HS-27A (cell line): ENCODE results near the gene SETD5.
"Not testable (repeated sequence)": the region's sequence is repeated elsewhere in the genome, so short reads cannot be mapped to it uniquely, and the experiment has no call there.

ENCODE experiments used
- DNase-seq: peaks from one replicate; pipeline ENCODE4 v3.0.0-alpha.2; 2012; ENCODE audit warnings: low read depth, missing footprints

The SETD5 gene

GRCh38 chr3:9467451-9467850 lies 70.0 kb downstream of the SETD5 start:
- no peak for DNase-seq

GRCh38 chr3:9468460-9468859 lies 71.0 kb downstream of the SETD5 start:
- DNase-seq: no peak

GRCh38 chr3:9469986-9470385 lies 72.6 kb downstream of the SETD5 start:
- no peak for DNase-seq

- DNase-seq: no peak
Measured at GRCh38 chr3:9473496-9474065, 76.2 kb downstream of the SETD5 start.

- no peak for DNase-seq
Measured at GRCh38 chr3:9474482-9474881, 77.1 kb downstream of the SETD5 start.

- DNase-seq: no peak
Measured at GRCh38 chr3:9476935-9477334, 79.5 kb downstream of the SETD5 start.

- DNase-seq: no peak
Measured at GRCh38 chr3:9480265-9480664, 82.8 kb downstream of the SETD5 start.

GRCh38 chr3:9485248-9485647 lies 87.8 kb downstream of the SETD5 start:
- no peak for DNase-seq

- DNase-seq: no peak
Measured at GRCh38 chr3:9491506-9491905, 94.1 kb downstream of the SETD5 start.

GRCh38 chr3:9494036-9494435 lies 96.6 kb downstream of the SETD5 start:
- not testable (repeated sequence) for DNase-seq

GRCh38 chr3:9496893-9497292 lies 99.5 kb downstream of the SETD5 start:
- no peak for DNase-seq

- DNase-seq: peak; percentile 46
Measured at GRCh38 chr3:9497821-9498565, 100.6 kb downstream of the SETD5 start.

- no peak for DNase-seq
Measured at GRCh38 chr3:9498781-9499180, 101.4 kb downstream of the SETD5 start.

GRCh38 chr3:9499455-9500107 lies 102.2 kb downstream of the SETD5 start:
- no peak for DNase-seq

GRCh38 chr3:9500108-9501050 lies 103.0 kb downstream of the SETD5 start:
- peak; percentile 11 for DNase-seq

GRCh38 chr3:9501226-9501625 lies 103.8 kb downstream of the SETD5 start:
- DNase-seq: no peak

GRCh38 chr3:9503283-9503682 lies 105.9 kb downstream of the SETD5 start:
- peak; percentile 42 for DNase-seq

- DNase-seq: no peak
Measured at GRCh38 chr3:9507586-9508578, 110.5 kb downstream of the SETD5 start.

- DNase-seq: no peak
Measured at GRCh38 chr3:9508781-9509180, 111.4 kb downstream of the SETD5 start.

GRCh38 chr3:9512456-9513045 lies 115.1 kb downstream of the SETD5 start:
- DNase-seq: no peak

- DNase-seq: no peak
Measured at GRCh38 chr3:9514306-9514705, 116.9 kb downstream of the SETD5 start.
